BE2C (cell line): ENCODE results near the gene ZNF516.

Source experiments
- DNase-seq: peaks from one replicate; pipeline ENCODE4 v3.0.0-alpha.2; 2020
- H3K27me3 ChIP-seq: fragments of 250-450 bp; sonication (Bioruptor Pico); 2 replicates; pipeline ENCODE4 v1.5.1; 2020; ENCODE audit warnings: mild to moderate bottlenecking
- H3K36me3 ChIP-seq: fragments of 250-450 bp; sonication (Bioruptor Pico); 2 replicates; pipeline ENCODE4 v1.5.1; 2020; ENCODE audit warnings: mild to moderate bottlenecking
- H3K4me1 ChIP-seq: fragments of 250-450 bp; sonication (Bioruptor Pico); 2 replicates; pipeline ENCODE4 v1.5.1; 2020
- H3K4me3 ChIP-seq: 2 replicates; pipeline ENCODE4 v1.5.1; 2011; ENCODE audit warnings: low read depth, low read length
- H3K9me3 ChIP-seq: fragments of 250-450 bp; sonication (Bioruptor Pico); 2 replicates; pipeline ENCODE4 v1.5.1; 2020
- CTCF ChIP-seq: IDR thresholded peaks from 2 replicates; pipeline ENCODE4 v1.5.1; 2012; ENCODE audit warnings: mild to moderate bottlenecking, low read depth, low read length

ZNF516 gene

GRCh38 chr18:76492669-76493212 is 2.3 kb downstream of the ZNF516 start:
- Histone ChIP-seq H3K4me3 (peak overlapping the region; percentile 76), H3K4me1 (no peaks in the 10 kb centered on the region), H3K27me3 (no peaks in the 10 kb centered on the region), H3K36me3 (no peaks in the 10 kb centered on the region), H3K9me3 (no peaks in the 10 kb centered on the region)
- peak; percentile 96 for DNase-seq
- no peak for TF ChIP-seq CTCF

GRCh38 chr18:76491776-76492668 is 3.0 kb downstream of the ZNF516 start:
- no peak for TF ChIP-seq CTCF
- Histone ChIP-seq H3K9me3 (no peaks in the 10 kb centered on the region), H3K27me3 (no peaks in the 10 kb centered on the region), H3K36me3 (no peaks in the 10 kb centered on the region), H3K4me3 (peak overlapping the region; percentile 76), H3K4me1 (no peaks in the 10 kb centered on the region)
- DNase-seq: peak; percentile 30

DNA sequence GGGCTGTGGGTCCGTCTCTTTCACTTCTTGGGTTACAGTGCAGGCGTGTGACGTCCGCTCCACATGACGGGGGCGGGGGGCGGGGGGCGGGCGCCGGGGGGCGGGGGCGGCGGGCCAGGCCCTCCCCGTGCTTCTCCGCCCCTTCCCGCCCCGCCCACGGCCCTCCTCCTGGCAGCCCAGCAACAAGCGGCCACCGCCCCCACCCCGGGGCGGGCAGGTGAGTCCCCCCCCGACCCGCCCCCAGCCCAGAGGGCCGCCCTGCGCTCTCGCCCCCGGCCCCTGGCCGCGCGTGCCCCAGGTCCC is 3.6 kb downstream of the ZNF516 start:
- TF ChIP-seq CTCF: no peak
- H3K36me3 ChIP-seq: no peaks in the 10 kb centered on the region
- no peaks in the 10 kb centered on the region for H3K9me3 ChIP-seq
- H3K4me3 ChIP-seq: peak overlapping the region; percentile 76
- DNase-seq: peak; percentile 76
- H3K27me3 ChIP-seq: no peaks in the 10 kb centered on the region
- no peaks in the 10 kb centered on the region for H3K4me1 ChIP-seq

DNA sequence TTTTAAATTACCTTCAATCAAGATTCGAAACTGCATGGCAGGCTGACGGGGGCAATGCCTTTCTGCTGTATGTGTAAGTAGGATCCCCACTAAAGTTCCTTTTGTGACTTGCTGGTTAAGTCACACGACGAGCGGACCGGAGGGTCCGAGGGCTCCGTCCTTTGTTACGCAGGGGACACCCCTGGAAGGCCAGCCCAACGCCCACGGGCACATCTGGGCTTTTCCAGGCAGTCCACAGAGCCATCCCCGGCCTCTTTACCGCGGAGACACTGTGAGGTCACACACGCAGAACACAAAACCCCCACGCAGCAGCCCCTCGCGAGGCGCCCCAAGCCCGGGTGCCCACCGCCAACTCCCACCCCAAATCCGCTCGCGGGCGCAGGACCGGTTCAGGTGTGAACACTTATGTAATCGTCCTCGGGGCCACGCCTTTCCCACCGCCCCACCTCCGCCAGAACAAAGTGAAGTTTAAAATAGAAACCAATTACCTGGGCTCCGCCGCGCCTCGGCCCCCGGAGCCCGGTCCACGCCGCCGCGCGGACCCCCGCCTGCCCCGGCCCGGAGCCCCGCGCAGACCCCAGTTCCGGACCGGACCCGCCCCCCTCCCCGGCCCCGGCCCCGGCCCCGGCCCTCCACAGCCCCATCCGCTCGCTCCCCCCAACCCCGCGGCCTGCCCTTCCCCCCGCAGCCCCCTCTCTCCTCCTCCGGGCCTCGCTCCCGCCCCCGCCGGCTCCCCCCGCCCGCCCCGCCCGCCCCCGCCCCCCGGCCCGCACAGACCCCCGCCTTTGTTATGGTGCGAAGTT is 4.2 kb downstream of the ZNF516 start:
- TF ChIP-seq CTCF: no peak
- peak; percentile 11 for DNase-seq
- Histone ChIP-seq H3K4me1 (no peaks in the 10 kb centered on the region), H3K9me3 (no peaks in the 10 kb centered on the region), H3K27me3 (no peaks in the 10 kb centered on the region), H3K36me3 (no peaks in the 10 kb centered on the region), H3K4me3 (peak overlapping the region; percentile 66)

- Histone ChIP-seq H3K36me3 (no peaks in the 10 kb centered on the region), H3K4me3 (peak overlapping the region; percentile 66), H3K9me3 (no peaks in the 10 kb centered on the region), H3K4me1 (no peaks in the 10 kb centered on the region), H3K27me3 (no peaks in the 10 kb centered on the region)
- TF ChIP-seq CTCF: no peak
- DNase-seq: no peak
These were observed 5.0 kb downstream of the ZNF516 start for GRCh38 chr18:76490033-76490432.
